LNCaP clone FGC (cell line): ENCODE measurements around the gene CA12.
"Not testable (repeated sequence)": the region's sequence is repeated elsewhere in the genome, so short reads cannot be mapped to it uniquely, and the experiment has no call there.

ENCODE experiments used
- DNase-seq: peaks from one replicate; pipeline ENCODE4 v3.0.0-alpha.2; 2011; ENCODE audit warnings: low read depth
- H3K4me3 ChIP-seq: 2 replicates; pipeline ENCODE4 v1.5.1; 2011; ENCODE audit warnings: mild to moderate bottlenecking, low read depth, low read length, control low read depth
- TF ChIP-seq, protein P1 (sequence below): IDR thresholded peaks from 2 replicates; pipeline ENCODE4 v1.5.1; 2012; ENCODE audit warnings: mild to moderate bottlenecking; ENCODE audit not compliant: control insufficient read depth, insufficient read depth; ENCODE audit errors: extremely low read depth

Gene CA12

DNA sequence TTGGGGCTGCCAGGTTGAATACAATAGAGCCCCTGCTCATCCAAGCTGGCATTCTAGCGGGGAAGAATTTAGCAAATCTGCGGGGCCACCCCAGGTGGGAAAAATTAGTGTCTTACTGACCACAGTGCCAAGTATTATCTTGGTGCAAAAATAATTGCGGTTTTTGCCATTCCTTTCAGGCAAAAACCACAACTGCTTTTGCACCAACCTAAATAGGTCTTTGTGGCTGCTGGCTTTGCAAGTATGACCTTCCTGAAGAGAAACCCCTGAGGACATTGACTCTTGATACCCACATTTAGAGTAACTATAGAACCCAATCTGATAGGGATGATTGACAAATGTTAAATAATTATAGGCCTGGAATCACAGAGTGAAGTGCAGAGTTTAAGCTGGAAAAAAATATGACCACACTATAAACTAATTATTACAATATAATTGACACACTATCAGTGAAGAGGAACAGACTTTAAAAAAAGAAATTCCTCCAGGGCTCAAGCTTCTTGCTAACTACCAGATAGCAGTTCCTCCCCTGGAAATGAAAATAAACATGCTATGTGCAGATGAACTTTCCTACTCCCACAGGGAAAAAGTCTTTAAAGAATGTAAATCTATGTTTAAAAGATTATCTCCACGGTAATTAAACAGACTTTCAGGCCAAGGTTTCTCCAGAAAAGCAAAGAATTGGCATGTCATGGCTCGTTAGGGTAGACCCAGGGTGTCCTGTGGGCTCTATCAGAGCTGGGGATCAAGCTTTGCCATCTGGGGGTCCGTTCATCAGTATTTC is 34.4 kb downstream of the CA12 start:
- no peak overlapping the region for H3K4me3 ChIP-seq
- no peak for DNase-seq
- TF ChIP-seq, protein P1, sequence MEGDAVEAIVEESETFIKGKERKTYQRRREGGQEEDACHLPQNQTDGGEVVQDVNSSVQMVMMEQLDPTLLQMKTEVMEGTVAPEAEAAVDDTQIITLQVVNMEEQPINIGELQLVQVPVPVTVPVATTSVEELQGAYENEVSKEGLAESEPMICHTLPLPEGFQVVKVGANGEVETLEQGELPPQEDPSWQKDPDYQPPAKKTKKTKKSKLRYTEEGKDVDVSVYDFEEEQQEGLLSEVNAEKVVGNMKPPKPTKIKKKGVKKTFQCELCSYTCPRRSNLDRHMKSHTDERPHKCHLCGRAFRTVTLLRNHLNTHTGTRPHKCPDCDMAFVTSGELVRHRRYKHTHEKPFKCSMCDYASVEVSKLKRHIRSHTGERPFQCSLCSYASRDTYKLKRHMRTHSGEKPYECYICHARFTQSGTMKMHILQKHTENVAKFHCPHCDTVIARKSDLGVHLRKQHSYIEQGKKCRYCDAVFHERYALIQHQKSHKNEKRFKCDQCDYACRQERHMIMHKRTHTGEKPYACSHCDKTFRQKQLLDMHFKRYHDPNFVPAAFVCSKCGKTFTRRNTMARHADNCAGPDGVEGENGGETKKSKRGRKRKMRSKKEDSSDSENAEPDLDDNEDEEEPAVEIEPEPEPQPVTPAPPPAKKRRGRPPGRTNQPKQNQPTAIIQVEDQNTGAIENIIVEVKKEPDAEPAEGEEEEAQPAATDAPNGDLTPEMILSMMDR: no peak

DNA sequence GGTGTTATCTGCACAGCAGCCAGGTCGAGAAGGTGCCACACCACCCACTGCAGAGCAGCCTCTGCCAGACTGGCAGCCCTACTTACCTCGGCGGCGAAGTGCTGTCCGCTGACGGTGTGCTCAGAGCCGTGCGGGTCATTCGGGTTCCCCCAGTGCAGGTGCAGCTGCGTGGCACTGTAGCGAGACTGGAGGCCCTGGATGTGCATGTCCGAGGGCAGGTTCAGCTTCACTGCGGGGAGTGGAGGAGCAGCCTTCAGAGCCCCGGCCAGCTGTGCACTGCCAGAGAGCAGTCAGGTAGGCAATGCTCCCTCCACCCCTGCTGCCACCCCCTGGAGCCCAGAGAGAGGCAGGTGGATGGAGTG is 36.3 kb downstream of the CA12 start:
- no peak for DNase-seq
- H3K4me3 ChIP-seq: no peak overlapping the region
- TF ChIP-seq, protein P1: no peak

DNA sequence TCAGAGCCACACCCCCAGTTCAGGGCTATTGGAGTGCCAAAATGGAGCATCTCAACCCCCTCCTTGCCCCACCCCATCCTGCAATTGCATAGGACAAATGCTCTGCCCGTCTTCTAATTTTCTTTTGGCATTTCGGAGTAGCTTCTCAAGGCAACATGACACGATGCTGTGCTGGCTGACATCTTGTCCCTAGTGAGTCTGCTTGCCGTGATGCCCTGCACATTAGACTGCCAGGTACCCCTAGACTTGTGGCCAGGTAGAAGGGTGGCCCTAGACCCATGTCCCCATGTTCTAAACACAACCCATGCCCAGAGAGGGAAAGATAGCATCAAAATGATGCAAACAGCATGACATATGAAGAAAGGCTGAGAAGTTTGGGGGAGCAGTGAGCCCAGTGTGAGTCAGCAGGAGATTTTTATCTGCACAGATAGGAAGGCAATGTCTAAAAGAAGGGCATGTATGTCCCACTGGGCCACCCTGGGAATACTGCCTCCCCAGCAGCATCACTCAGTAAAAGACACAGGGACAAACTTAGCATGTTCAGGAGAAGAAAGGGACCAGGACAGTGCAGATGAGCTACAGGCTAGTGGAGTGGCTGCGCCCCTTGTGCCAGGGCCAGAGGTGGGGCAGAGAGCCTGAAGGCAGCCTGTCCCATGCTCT is 36.8 kb downstream of the CA12 start:
- H3K4me3 ChIP-seq: no peak overlapping the region
- TF ChIP-seq, protein P1: no peak
- DNase-seq: no peak

DNA sequence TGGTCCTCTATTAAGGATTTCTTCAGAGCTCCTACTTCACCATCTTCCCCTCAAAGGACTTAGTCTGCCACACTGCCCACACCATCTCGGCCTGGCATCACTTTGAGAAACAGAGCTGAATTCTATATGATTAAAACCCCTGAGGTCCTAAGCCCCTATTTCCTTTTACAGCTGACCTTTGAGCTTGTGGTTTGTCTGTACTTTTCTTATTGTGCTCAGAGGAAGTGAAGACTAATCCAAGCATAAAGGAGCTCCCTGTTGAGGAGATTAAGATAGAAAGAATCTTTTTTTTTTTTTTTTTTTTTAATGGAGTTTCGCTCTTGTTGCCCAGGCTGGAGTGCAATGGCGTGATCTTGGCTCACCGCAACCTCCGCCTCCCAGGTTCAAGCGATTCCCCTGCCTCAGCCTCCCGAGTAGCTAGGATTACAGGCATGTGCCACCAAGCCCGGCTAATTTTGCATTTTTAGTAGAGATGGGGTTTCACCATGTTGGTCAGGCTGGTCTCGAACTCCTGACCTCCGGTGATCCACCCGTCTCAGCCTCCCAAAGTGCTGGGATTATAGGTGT is 38.6 kb downstream of the CA12 start:
- H3K4me3 ChIP-seq, DNase-seq: not testable (repeated sequence)

DNA sequence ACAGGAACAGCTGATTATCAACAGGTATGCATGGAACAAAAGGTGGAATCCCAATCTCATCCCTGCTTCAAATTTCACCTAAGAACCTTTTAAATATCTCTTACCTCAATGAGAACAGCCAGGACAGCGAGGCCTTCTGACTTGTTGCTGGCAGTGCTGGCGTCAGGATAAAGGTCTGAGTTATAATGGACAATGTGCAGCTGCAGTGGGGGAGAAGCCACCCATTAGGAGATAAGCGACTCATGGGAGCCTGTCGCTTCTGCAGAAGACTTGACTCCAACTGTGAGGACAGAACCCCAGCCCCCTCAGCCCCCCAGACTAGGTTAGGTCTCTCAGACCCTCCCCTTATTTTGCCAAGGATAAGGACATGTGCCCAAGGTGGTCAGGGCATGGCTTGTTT is 39.7 kb downstream of the CA12 start:
- H3K4me3 ChIP-seq: no peak overlapping the region
- TF ChIP-seq, protein P1: no peak
- no peak for DNase-seq

DNA sequence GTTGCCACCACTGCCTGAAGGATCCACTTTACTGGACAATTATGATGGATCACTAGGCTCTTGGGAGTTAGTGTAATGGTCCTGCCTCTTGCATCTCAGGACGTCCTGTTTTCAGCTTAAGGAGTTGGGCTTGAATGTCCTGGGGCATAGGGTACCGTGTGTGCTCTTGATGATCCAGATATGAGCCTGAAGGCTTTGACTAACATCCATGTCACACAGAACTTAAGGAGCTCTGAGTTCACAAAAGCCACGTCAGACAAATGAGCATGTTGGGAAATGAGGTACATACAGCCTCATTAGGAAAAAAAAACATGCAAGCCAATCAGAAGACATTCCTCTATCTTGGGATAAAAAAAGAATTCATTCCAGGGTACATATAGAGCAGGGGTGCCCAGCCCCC is 40.8 kb downstream of the CA12 start:
- no peak for DNase-seq
- TF ChIP-seq, protein P1: no peak
- no peak overlapping the region for H3K4me3 ChIP-seq

DNA sequence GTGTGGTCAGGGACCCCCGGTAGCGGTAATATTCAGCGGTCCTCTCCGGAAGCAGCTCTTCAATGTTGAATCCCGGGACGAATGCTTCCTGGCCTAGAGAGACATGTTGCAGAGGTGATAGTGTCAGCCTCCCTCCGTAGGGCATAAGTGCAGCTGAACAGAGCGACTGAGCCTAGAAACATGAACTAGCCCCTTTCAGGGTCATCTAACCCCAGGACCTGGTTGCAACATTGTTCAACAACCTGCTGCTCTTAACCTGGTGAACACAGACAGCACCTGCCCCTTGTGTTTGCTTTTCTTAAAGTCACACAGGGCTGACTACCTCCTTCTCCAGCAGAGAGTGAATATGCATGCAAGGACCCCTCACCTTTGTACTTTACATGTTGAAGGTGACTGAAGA is 41.3 kb downstream of the CA12 start:
- DNase-seq: no peak
- TF ChIP-seq, protein P1: no peak
- H3K4me3 ChIP-seq: no peak overlapping the region
